HepG2 (cell line): ENCODE results near the gene CEP68. TPM values are rescaled to one million over a fixed set of nuclear protein-coding genes. Genes with fewer than 3 reads are reported as not detected.

Source experiments
- AGO2 ChIP-seq: fragments of 200-400 bp; formaldehyde crosslinking; optimal IDR thresholded peaks from 2 replicates; pipeline ENCODE3; 2017; ENCODE audit warnings: mild to moderate bottlenecking, low read depth, low read length, moderate library complexity
- CENPT ChIP-seq: sonication (generic); formaldehyde crosslinking; IDR thresholded peaks from 2 replicates; pipeline ENCODE4 v1.8.0; 2022; ENCODE audit warnings: low read depth, mild to moderate bottlenecking, moderate library complexity, missing genetic modification reagents
- DPF2 ChIP-seq: sonication (generic); formaldehyde crosslinking; IDR thresholded peaks from 2 replicates; pipeline ENCODE4 v1.4.0; 2020; ENCODE audit warnings: mild to moderate bottlenecking, low read depth, missing genetic modification reagents, borderline replicate concordance
- IKZF4 ChIP-seq: sonication (generic); formaldehyde crosslinking; IDR thresholded peaks from 2 replicates; pipeline ENCODE4 v1.5.1; 2020; ENCODE audit warnings: borderline replicate concordance, mild to moderate bottlenecking, low read depth, missing genetic modification reagents; ENCODE audit errors: not compliant biosample characterization
- JUNB ChIP-seq: sonication (generic); formaldehyde crosslinking; IDR thresholded peaks from 2 replicates; pipeline ENCODE4 v1.8.0; 2022; ENCODE audit warnings: missing genetic modification reagents, mild to moderate bottlenecking, borderline replicate concordance
- NCOR1 ChIP-seq: fragments of 200-600 bp; sonication (generic); IDR thresholded peaks from 2 replicates; pipeline ENCODE4 v1.7.0; 2017; ENCODE audit warnings: antibody characterized with exemption, low read length, borderline replicate concordance
- SAP130 ChIP-seq: IDR thresholded peaks from 2 replicates; pipeline ENCODE4 v1.6.1; 2016; ENCODE audit warnings: low read depth
- SNRNP70 ChIP-seq: fragments of 200-400 bp; formaldehyde crosslinking; IDR thresholded peaks from 2 replicates; pipeline ENCODE4 v1.6.1; 2017; ENCODE audit warnings: mild to moderate bottlenecking, low read depth, low read length, moderate library complexity
- ZNF317 ChIP-seq: sonication (generic); formaldehyde crosslinking; IDR thresholded peaks from 2 replicates; pipeline ENCODE4 v1.5.0; 2020; ENCODE audit warnings: mild to moderate bottlenecking, missing genetic modification reagents
- ZNF792 ChIP-seq: IDR thresholded peaks from 2 replicates; pipeline ENCODE4 v1.6.1; 2016
- polyA plus RNA-seq, 8 experiments: library from polyadenylated mRNA; depleted of rRNA in 3 of 8; stranded (reverse) in 7 of 8; unstranded in 1 of 8; fragments of >200 nt; fragmentation: Illumina TruSeq in 4 of 8; extraction: Trizol in 4 of 8; gene quantifications; 2 replicates each; pipeline versions ENCODE4 v1.2.1 to v1.2.3, GENCODE V29; 2011 to 2016; ENCODE audit warnings: low read depth in 4 of 8, missing spikeins in 1 of 8, mixed read lengths in 1 of 8; ENCODE audit not compliant: insufficient read depth in 1 of 8
- total RNA-seq, 5 experiments: library from RNA; depleted of rRNA; stranded (reverse); fragments of >200 nt; fragmentation: Illumina TruSeq; extraction: Trizol; gene quantifications; 2 replicates each; pipeline ENCODE4 v1.2.3, GENCODE V29; 2016; ENCODE audit warnings: low read depth in 1 of 5
- TF ChIP-seq, protein P1 (sequence below): IDR thresholded peaks from 2 replicates; pipeline ENCODE4 v1.6.1; 2016; ENCODE audit warnings: missing compliant biosample characterization, missing genetic modification reagents, borderline replicate concordance
- TF ChIP-seq, protein P2 (sequence below): sonication (generic); formaldehyde crosslinking; IDR thresholded peaks from 2 replicates; pipeline ENCODE4 v1.5.0; 2020; ENCODE audit warnings: missing genetic modification reagents
- TF ChIP-seq, protein P3 (sequence below), 2 experiments: sonication (generic) in 1 of 2; formaldehyde crosslinking in 1 of 2; IDR thresholded peaks; 2 replicates each; pipeline versions ENCODE4 v1.5.1 to v1.6.1; 2011 to 2020; ENCODE audit warnings: borderline replicate concordance in 1 of 2, low read depth in 1 of 2, low read length in 1 of 2, mild to moderate bottlenecking in 1 of 2, missing genetic modification reagents in 1 of 2, moderate library complexity in 1 of 2
- TF ChIP-seq, protein P4 (sequence below): sonication (generic); formaldehyde crosslinking; IDR thresholded peaks from 2 replicates; pipeline ENCODE4 v1.4.0; 2020; ENCODE audit warnings: missing genetic modification reagents, borderline replicate concordance
- TF ChIP-seq, protein P5 (sequence below): sonication (generic); formaldehyde crosslinking; IDR thresholded peaks from 2 replicates; pipeline ENCODE4 v1.4.0; 2020; ENCODE audit warnings: low read depth, mild to moderate bottlenecking, missing genetic modification reagents

CEP68 gene
- total and polyA plus RNA-seq, 2 of the 13 experiments (the other 11 are each of a cell fraction or from before 2014, with no cell fraction given) = 5.7 to 9.3 TPM

DNA sequence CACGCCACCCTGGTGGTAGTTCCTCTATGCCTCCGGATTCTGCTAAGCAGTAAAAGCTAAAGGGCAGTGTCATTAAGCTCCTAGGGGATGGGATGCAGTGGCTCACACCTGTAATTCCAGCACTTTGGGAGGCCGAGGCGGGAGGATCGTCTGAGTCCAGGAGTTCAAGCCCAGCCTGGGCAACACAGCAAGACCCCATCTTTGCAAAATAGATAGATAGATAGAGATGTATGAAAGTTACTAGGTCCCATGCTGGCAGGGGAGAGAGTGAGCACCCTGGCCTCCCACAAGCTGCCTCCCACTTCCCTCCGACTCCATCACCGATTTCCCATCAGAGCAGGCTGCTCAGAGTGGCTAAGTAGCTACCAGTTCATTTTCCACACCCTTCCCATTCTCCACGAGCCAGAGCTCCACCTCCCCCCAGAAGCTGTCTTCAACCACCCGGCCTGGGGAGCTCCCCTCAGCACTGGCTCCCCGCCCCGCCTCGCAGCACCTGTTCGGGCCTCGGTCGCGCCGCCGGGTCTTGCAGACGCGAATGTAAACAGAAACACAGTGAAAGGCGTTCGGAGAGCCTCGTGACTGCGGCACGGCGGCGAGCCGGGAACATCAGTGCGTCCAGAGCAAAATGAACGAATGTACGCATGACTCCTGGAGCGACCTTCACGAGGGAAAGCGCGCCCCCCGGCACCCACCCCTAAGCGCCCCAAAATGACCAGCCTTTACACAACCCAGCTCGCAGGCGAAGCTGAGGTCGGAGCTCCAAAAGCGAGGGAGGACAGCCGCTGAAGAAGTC lies 598 bp upstream of the CEP68 start (continued):
- TF ChIP-seq ZNF317 (CRISPR knock-in tag) = 0 out of 2 replicates have a peak, but pooled peaks have one; percentile 39
- peak; percentile 11 for TF ChIP-seq AGO2
- TF ChIP-seq, protein P1, sequence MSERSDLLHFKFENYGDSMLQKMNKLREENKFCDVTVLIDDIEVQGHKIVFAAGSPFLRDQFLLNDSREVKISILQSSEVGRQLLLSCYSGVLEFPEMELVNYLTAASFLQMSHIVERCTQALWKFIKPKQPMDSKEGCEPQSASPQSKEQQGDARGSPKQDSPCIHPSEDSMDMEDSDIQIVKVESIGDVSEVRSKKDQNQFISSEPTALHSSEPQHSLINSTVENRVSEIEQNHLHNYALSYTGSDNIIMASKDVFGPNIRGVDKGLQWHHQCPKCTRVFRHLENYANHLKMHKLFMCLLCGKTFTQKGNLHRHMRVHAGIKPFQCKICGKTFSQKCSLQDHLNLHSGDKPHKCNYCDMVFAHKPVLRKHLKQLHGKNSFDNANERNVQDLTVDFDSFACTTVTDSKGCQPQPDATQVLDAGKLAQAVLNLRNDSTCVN = no peak
- TF ChIP-seq, protein P2, sequence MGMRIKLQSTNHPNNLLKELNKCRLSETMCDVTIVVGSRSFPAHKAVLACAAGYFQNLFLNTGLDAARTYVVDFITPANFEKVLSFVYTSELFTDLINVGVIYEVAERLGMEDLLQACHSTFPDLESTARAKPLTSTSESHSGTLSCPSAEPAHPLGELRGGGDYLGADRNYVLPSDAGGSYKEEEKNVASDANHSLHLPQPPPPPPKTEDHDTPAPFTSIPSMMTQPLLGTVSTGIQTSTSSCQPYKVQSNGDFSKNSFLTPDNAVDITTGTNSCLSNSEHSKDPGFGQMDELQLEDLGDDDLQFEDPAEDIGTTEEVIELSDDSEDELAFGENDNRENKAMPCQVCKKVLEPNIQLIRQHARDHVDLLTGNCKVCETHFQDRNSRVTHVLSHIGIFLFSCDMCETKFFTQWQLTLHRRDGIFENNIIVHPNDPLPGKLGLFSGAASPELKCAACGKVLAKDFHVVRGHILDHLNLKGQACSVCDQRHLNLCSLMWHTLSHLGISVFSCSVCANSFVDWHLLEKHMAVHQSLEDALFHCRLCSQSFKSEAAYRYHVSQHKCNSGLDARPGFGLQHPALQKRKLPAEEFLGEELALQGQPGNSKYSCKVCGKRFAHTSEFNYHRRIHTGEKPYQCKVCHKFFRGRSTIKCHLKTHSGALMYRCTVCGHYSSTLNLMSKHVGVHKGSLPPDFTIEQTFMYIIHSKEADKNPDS (CRISPR knock-in tag) = peak; percentile 57; the same call in 1 of the 2 replicates
- TF ChIP-seq NCOR1 = no peak
- TF ChIP-seq, protein P3, sequence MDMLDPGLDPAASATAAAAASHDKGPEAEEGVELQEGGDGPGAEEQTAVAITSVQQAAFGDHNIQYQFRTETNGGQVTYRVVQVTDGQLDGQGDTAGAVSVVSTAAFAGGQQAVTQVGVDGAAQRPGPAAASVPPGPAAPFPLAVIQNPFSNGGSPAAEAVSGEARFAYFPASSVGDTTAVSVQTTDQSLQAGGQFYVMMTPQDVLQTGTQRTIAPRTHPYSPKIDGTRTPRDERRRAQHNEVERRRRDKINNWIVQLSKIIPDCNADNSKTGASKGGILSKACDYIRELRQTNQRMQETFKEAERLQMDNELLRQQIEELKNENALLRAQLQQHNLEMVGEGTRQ (IDR thresholded peaks at IDR 0.05; ENCODE audit: low read depth, low read length) = no peak
- TF ChIP-seq, protein P3 (CRISPR knock-in tag; IDR thresholded peaks at IDR 0.05; ENCODE audit: borderline replicate concordance) = peak; percentile 55; the same call in 1 of the 2 replicates
- TF ChIP-seq SNRNP70 = no peak
- no peak for TF ChIP-seq IKZF4 (CRISPR knock-in tag)
- TF ChIP-seq, protein P4, sequence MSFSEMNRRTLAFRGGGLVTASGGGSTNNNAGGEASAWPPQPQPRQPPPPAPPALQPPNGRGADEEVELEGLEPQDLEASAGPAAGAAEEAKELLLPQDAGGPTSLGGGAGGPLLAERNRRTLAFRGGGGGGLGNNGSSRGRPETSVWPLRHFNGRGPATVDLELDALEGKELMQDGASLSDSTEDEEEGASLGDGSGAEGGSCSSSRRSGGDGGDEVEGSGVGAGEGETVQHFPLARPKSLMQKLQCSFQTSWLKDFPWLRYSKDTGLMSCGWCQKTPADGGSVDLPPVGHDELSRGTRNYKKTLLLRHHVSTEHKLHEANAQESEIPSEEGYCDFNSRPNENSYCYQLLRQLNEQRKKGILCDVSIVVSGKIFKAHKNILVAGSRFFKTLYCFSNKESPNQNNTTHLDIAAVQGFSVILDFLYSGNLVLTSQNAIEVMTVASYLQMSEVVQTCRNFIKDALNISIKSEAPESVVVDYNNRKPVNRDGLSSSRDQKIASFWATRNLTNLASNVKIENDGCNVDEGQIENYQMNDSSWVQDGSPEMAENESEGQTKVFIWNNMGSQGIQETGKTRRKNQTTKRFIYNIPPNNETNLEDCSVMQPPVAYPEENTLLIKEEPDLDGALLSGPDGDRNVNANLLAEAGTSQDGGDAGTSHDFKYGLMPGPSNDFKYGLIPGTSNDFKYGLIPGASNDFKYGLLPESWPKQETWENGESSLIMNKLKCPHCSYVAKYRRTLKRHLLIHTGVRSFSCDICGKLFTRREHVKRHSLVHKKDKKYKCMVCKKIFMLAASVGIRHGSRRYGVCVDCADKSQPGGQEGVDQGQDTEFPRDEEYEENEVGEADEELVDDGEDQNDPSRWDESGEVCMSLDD = peak; percentile 79; the same call in 1 of the 2 replicates
- TF ChIP-seq, protein P5, sequence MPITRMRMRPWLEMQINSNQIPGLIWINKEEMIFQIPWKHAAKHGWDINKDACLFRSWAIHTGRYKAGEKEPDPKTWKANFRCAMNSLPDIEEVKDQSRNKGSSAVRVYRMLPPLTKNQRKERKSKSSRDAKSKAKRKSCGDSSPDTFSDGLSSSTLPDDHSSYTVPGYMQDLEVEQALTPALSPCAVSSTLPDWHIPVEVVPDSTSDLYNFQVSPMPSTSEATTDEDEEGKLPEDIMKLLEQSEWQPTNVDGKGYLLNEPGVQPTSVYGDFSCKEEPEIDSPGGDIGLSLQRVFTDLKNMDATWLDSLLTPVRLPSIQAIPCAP (CRISPR knock-in tag) = no peak
- TF ChIP-seq ZNF792 (CRISPR knock-in tag) = peak; percentile 65; the same call in 1 of the 2 replicates
- TF ChIP-seq DPF2 (CRISPR knock-in tag) = no peak
- TF ChIP-seq CENPT = peak; percentile 69; the same call in 1 of the 2 replicates
- no peak for TF ChIP-seq JUNB (CRISPR knock-in tag)
- TF ChIP-seq SAP130 = peak; percentile 79
